GM23338 (cell line): ENCODE results near the gene PHLDB1. TPM values are rescaled to one million over a fixed set of nuclear protein-coding genes. Genes with fewer than 3 reads are reported as not detected.

Experiments
- ATAC-seq: fragments of 200-7000 bp; cut with Tn5 transposase; 3 replicates; pipeline ENCODE4 v1.9.1; 2020
- DNase-seq: peaks from one replicate; pipeline ENCODE4 v3.0.0-alpha.2; 2015; ENCODE audit warnings: low spot score
- H2AFZ ChIP-seq: fragments of 200-600 bp; sonication (generic); 2 replicates; pipeline ENCODE4 v1.8.0; 2016; ENCODE audit warnings: antibody characterized with exemption, mild to moderate bottlenecking, moderate library complexity
- H3F3A ChIP-seq: fragments of 200-600 bp; sonication (generic); replicated peaks from 2 replicates; pipeline ENCODE4 v1.8.0; 2017; ENCODE audit warnings: antibody characterized with exemption, mixed run types, low read depth
- H3K27ac ChIP-seq: fragments of 200-600 bp; sonication (generic); 2 replicates; pipeline ENCODE4 v1.6.1; 2016; ENCODE audit warnings: low read depth
- H3K27me3 ChIP-seq: fragments of 200-600 bp; sonication (generic); 2 replicates; pipeline ENCODE4 v1.8.0; 2016; ENCODE audit warnings: mild to moderate bottlenecking, mixed run types, moderate library complexity; ENCODE audit not compliant: insufficient read depth
- H3K36me3 ChIP-seq: fragments of 200-600 bp; sonication (generic); 2 replicates; pipeline ENCODE4 v1.8.0; 2016; ENCODE audit warnings: mild to moderate bottlenecking; ENCODE audit not compliant: insufficient read depth
- H3K4me1 ChIP-seq: fragments of 200-600 bp; sonication (generic); 2 replicates; pipeline ENCODE4 v1.8.0; 2016; ENCODE audit warnings: mild to moderate bottlenecking, moderate library complexity; ENCODE audit not compliant: insufficient read depth
- H3K4me2 ChIP-seq: fragments of 200-600 bp; sonication (generic); 2 replicates; pipeline ENCODE4 v1.7.1; 2017; ENCODE audit warnings: mixed run types
- H3K4me3 ChIP-seq: fragments of 200-600 bp; sonication (generic); 2 replicates; pipeline ENCODE4 v1.6.1; 2016; ENCODE audit warnings: mixed run types
- H3K79me2 ChIP-seq: fragments of 200-600 bp; sonication (generic); replicated peaks from 2 replicates; pipeline ENCODE4 v1.8.0; 2017; ENCODE audit warnings: mild to moderate bottlenecking; ENCODE audit not compliant: insufficient read depth
- H3K9me2 ChIP-seq: fragments of 200-600 bp; sonication (generic); 2 replicates; pipeline ENCODE4 v1.8.0; 2017; ENCODE audit not compliant: insufficient read depth
- H4K20me1 ChIP-seq: fragments of 200-600 bp; sonication (generic); replicated peaks from 2 replicates; pipeline ENCODE4 v1.8.0; 2017; ENCODE audit warnings: mild to moderate bottlenecking; ENCODE audit not compliant: insufficient read depth
- H3K27ac Mint-ChIP-seq: 2 replicates; pipeline ENCODE4 v1.8.0; 2020; ENCODE audit warnings: inconsistent platforms, mild to moderate bottlenecking, moderate library complexity, mixed read lengths
- H3K27me3 Mint-ChIP-seq: 3 replicates; pipeline ENCODE4 v1.8.0; 2022; ENCODE audit warnings: low read depth, mild to moderate bottlenecking, moderate library complexity, mixed read lengths, inconsistent platforms; ENCODE audit not compliant: insufficient read depth, poor library complexity
- H3K36me3 Mint-ChIP-seq: 3 replicates; pipeline ENCODE4 v1.8.0; 2021; ENCODE audit warnings: low read depth, mild to moderate bottlenecking, inconsistent platforms, moderate library complexity, mixed read lengths
- H3K4me1 Mint-ChIP-seq: 3 replicates; pipeline ENCODE4 v1.8.0; 2020; ENCODE audit warnings: mild to moderate bottlenecking, inconsistent platforms, mixed read lengths
- H3K4me3 Mint-ChIP-seq: 3 replicates; pipeline ENCODE4 v1.8.0; 2021; ENCODE audit warnings: moderate library complexity, mild to moderate bottlenecking, inconsistent platforms, mixed read lengths
- H3K9me3 Mint-ChIP-seq: 3 replicates; pipeline ENCODE4 v1.8.0; 2020; ENCODE audit warnings: moderate library complexity, mild to moderate bottlenecking, inconsistent platforms, mixed read lengths
- CREB1 ChIP-seq: fragments of 250-450 bp; sonication (Bioruptor Pico); IDR thresholded peaks from 2 replicates; pipeline ENCODE4 v1.5.0; 2020; ENCODE audit warnings: low read depth, mild to moderate bottlenecking, moderate library complexity
- CTCF ChIP-seq, 2 experiments: fragments of 200-600 bp in 1 of 2; sonication (generic) in 1 of 2; conservative IDR thresholded peaks; 2 replicates each; pipeline versions ENCODE4 v1.5.1 to v1.6.1; 2016 to 2017; ENCODE audit warnings: antibody characterized with exemption in 2 of 2, low read depth in 2 of 2, mild to moderate bottlenecking in 2 of 2, moderate library complexity in 1 of 2
- ETS1 ChIP-seq: IDR thresholded peaks from 2 replicates; pipeline ENCODE4 v1.6.1; 2016; ENCODE audit warnings: antibody characterized with exemption
- EZH2 ChIP-seq: fragments of 200-600 bp; sonication (generic); IDR thresholded peaks from one replicate; pipeline ENCODE4 v1.8.0; 2017; ENCODE audit warnings: antibody characterized with exemption, mild to moderate bottlenecking, low read depth; ENCODE audit not compliant: unreplicated experiment
- EZH2phosphoT487 ChIP-seq: fragments of 200-600 bp; sonication (generic); IDR thresholded peaks from one replicate; pipeline ENCODE4 v1.8.1; 2018; ENCODE audit warnings: antibody characterized with exemption; ENCODE audit not compliant: unreplicated experiment
- JUNB ChIP-seq: IDR thresholded peaks from one replicate; pipeline ENCODE4 v1.6.1; 2016; ENCODE audit warnings: antibody characterized with exemption; ENCODE audit not compliant: unreplicated experiment
- NANOG ChIP-seq: IDR thresholded peaks from 2 replicates; pipeline ENCODE4 v1.6.1; 2016; ENCODE audit warnings: antibody characterized with exemption, borderline replicate concordance
- POLR2AphosphoS5 ChIP-seq: IDR thresholded peaks from 2 replicates; pipeline ENCODE4 v1.6.1; 2016; ENCODE audit warnings: antibody characterized with exemption, low read depth
- REST ChIP-seq: IDR thresholded peaks from one replicate; pipeline ENCODE4 v1.6.1; 2018; ENCODE audit warnings: antibody characterized with exemption; ENCODE audit not compliant: unreplicated experiment
- STAT1 ChIP-seq: IDR thresholded peaks from one replicate; pipeline ENCODE4 v1.6.1; 2016; ENCODE audit warnings: antibody characterized with exemption; ENCODE audit not compliant: unreplicated experiment
- ZNF114 ChIP-seq: fragments of 250-450 bp; sonication (Bioruptor Pico); IDR thresholded peaks from 2 replicates; pipeline ENCODE4 v1.5.0; 2020; ENCODE audit warnings: mild to moderate bottlenecking, moderate library complexity
- ZNF331 ChIP-seq: fragments of 250-450 bp; sonication (Bioruptor Pico); IDR thresholded peaks from 2 replicates; pipeline ENCODE4 v1.5.0; 2020; ENCODE audit warnings: low read depth, mild to moderate bottlenecking, moderate library complexity
- ZNF462 ChIP-seq: fragments of 250-450 bp; sonication (Bioruptor Pico); IDR thresholded peaks from 2 replicates; pipeline ENCODE4 v1.5.0; 2020; ENCODE audit warnings: mild to moderate bottlenecking, moderate library complexity
- polyA plus RNA-seq: library from polyadenylated mRNA; unstranded; fragments of >200 nt; fragmentation: Nextera tagmentation; extraction: Ambion mirVana; gene quantifications from 2 replicates; pipeline ENCODE4 v1.2.1, GENCODE V29; 2016
- total RNA-seq: library from RNA; depleted of rRNA; stranded (reverse); fragments of >200 nt; shearing (Covaris generic); gene quantifications from 2 replicates; pipeline ENCODE4 v1.2.3, GENCODE V29; 2014

Gene PHLDB1
- total and polyA plus RNA-seq, 2 experiments from 2014 or later = 46.0 to 85.2 TPM

- ATAC-seq = no peak
- no peak overlapping the region for H3K27ac ChIP-seq
- no peaks in the 10 kb centered on the region for H4K20me1 ChIP-seq
- H3K27me3 ChIP-seq = no peaks in the 10 kb centered on the region
- peaks cover 4% of the 10 kb centered on the region for H3K4me1 Mint-ChIP-seq
- no peak overlapping the region for H2AFZ ChIP-seq
- no peak overlapping the region for H3K4me3 Mint-ChIP-seq
- H3K9me2 ChIP-seq = no peaks in the 10 kb centered on the region
- H3K36me3 Mint-ChIP-seq = no peaks in the 10 kb centered on the region
- no peak overlapping the region for H3K4me2 ChIP-seq
- no peaks in the 10 kb centered on the region for H3K9me3 Mint-ChIP-seq
- H3K27ac Mint-ChIP-seq = no peak overlapping the region
- no peak for DNase-seq
- no peaks in the 10 kb centered on the region for H3K79me2 ChIP-seq
- TF ChIP-seq EZH2 (no peak), ZNF462 (no peak), JUNB (no peak), CTCF (conservative IDR thresholded peaks at IDR 0.05; ENCODE audit: low read depth in 2 of 2) (no peak), EZH2phosphoT487 (no peak), CREB1 (CRISPR knock-in tag) (no peak), ZNF331 (CRISPR knock-in tag) (no peak), ZNF114 (no peak), POLR2AphosphoS5 (no peak), NANOG (no peak), ETS1 (no peak), REST (no peak), STAT1 (no peak)
- no peaks in the 10 kb centered on the region for H3K4me1 ChIP-seq
- no peaks in the 10 kb centered on the region for H3K36me3 ChIP-seq
- no peaks in the 10 kb centered on the region for H3F3A ChIP-seq
- H3K27me3 Mint-ChIP-seq = peaks cover 1% of the 10 kb centered on the region
- H3K4me3 ChIP-seq = no peak overlapping the region
These were observed 76.8 kb downstream of the PHLDB1 start for GRCh38 chr11:118684187-118684586.
